ELF-1 (cell line): Measurements from ENCODE around the gene NR2F6.
"Not testable (repeated sequence)": the region's sequence is repeated elsewhere in the genome, so short reads cannot be mapped to it uniquely, and the experiment has no call there.

ENCODE experiments used
- DNase-seq: peaks from one replicate; pipeline ENCODE4 v3.0.0-alpha.2; 2016; ENCODE audit warnings: low read depth, low spot score

NR2F6 gene

DNA sequence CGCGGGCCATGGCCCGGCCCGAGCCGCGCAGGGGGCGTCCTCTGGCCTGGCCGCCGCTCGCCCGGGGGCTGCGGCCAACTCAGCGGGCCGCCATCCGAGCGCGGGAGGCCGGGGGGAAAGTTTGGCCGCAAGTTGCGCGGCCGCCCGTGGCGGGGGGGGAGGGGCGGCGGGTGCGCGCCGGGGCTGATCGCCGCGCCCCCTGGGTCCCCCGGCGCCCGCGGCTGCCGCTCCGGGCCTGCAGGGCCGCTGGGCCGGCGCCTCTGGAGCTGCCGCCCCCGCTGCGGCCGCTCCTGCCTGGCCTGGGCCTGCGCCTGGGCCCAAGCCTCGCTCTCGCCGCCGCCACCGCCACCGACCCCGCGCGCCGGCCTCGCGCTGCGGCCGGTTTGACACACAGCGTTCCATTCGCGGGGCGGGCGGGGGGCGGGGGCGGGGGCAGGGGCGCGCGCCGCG lies at the start of gene NR2F6:
NR2F6 (minus strand) TSS at position 385 of the 450 bp plus-strand sequence. CDS start 699 bp downstream, outside the sequence.
- no peak for DNase-seq

DNA sequence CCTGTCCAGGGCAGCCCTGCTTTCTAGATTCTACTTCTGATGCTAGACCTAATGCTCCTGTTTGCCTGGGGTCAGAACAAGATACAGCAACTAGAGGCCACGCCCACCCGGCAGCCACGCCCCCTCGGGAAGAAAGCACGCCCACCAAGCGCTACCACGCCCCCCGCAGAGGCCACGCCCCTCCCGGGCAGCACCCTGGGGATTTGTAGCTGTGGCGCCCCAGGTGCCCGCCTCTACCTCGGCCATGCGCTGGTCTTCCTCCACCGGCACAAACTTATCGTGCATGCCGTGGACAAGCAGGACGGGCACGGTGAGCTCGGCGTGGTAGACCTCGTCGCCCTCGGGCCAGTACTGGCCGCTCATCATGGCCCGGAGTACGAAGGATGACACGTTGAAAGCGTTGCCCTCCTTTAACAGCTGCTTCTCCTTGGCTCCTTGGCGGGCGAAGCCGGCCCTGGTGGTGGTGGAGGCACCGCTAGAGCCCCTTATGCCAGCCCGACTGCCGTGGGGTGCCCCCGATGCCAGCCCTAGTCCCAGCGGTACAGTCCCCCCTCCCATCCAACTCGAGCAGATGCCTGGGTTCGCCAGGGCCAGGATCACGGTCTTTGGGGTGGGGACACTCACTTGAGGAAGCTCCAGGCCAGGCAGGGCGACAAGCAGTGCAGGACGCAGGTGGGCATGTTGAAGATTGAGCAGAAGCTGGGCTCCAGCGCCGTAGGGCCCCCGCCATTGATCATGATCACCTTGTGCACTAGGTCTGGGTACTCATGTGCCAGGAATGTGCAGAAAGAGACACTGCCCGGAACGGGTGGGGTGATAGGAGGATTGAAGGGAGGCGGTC lies 48.6 kb upstream of the NR2F6 start:
- DNase-seq: peak; percentile 94

DNA sequence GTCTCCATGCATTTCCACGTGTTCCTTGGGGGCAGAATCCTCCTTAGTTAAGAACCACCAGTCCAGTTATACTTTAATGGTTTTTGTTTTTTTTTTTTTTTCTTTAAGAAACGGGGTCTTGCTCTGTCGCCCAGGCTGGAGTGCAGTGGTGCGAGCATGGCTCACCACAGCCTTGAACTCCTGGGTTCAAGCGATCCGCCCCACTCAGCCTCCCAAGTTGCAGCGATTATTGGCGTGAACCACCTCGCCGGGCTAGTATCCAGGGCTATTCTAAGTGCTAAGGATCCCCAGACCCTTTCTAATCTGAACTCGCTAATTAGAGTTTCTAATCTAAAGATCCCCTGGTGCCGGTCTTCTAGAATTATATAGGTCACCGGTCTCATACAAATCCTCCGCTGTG lies 47.9 kb upstream of the NR2F6 start:
- DNase-seq: no peak

DNA sequence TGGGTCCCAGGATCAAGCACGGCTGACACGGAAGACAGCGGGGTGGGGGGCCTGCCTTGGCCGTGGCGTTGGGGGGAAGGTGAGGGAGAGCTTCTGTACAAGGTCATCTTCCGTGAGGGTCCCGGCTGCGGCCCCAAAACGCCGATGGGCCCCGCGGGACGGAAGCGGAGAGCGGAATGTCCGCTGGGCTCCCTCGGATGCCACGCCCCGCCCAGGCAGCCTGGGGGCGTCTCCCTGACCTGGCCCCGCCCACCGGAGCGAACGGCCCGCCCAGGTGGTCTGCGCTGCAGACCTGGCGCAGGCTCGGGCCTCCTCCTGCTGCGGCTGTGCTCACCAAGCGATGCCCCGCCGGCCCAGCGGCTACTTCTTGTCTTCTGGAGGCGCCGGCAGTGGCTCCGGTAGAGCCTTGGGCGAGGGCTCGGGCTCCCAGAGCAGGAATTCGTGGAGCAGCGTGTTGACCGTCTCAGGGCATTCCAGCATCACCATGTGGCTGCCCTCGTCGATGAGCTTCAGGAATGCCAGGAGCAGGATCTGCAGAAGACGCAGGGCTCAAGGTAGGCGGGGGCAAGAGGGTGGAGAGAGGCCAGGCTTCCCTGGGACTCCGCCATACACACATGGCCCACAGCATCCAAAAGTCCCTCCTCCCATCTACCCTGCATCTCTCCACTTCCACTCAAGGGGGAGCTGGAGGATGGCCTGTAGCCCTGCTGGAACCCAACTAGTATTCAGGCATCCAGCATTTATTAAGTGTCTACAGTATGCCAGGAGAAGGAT lies 46.8 kb upstream of the NR2F6 start:
- DNase-seq: peak; percentile 97

DNA sequence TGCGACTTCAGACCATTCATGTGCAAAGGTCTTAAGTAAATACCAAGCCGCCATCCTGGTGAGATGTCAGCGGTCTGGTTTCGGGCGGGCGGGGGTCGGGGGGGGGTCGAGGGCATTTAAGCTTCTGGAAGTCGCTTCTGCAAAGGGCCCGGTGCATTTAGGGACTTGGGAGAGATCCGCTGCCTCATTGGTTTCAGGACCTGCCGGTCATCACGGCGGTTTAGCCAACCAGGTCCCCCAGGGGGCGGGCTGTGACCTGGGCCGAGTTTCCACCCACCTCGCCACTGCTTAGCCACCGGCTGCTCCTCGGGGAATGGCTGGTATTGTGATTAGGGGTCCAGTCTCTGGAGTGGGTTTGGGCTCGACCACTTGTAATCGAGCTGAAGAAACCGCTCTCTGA lies 43.8 kb upstream of the NR2F6 start:
- peak; percentile 85 for DNase-seq

DNA sequence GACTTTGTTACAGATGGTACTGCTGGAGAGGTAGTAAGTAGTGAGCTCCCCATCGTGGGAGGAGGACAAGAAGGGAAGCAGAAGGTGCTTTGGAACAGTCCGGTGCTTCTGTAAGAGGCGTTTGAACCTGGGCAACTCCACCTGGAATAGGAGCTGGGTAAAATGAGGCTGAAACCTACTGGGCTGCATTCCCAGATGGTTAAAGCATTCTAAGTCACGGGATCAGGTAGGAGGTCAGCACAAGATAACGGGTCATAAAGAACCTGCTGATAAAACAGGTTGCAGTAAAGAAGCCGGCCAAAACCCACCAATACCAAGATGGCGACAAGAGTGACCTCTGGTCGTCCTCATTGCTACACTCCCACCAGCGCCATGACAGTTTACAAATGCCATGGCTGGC lies 41.0 kb upstream of the NR2F6 start:
- no peak for DNase-seq

DNA sequence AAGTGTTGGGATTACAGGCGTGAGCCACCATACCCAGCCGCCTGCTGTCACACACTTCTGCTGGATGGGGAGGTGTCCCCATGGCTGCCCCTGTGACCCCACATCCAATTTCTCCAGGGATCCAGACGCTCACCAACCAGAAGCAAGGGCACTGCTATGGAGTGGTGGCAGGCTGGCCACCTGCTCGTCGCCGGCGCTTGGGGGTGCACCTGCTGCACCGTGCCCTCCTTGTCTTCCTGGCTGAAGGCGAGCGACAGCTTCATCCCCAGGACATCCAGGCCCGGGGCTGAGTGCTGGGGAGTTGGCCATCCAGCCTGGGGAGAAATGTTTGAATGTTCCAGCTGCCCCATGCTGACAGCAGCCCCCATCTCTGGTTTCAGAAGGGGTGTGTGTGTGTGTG lies 40.5 kb upstream of the NR2F6 start:
- no peak for DNase-seq

DNA sequence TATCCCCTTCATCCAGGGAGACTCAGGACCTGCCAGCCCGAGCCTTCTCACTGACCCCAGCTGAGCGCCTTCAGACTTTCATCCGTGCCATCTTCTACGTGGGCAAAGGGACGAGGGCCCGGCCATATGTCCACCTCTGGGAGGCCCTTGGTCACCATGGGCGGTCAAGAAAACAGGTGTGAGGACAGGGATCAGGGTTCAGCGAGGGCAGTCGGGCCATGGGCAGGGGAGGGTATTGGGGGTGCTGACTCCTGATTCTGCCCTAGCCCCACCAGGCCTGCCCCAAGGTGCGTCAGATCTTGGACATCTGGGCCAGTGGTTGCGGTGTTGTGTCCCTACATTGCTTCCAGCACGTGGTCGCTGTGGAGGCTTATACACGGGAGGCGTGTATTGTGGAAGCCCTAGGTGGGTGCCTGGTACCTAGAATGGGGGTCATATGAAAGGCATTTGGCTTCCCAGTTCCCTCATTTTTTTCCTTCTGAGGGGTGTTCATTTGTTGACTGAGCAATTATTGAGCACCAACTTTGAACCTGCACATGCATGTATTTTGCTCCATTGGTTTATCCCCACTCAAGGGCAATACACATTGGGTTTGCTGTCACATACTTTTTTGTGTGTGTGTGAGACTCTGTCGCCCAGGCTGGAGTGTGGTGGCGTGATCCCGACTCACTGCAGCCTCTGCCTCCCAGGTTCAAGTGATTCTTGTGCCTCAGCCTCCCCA lies 39.9 kb upstream of the NR2F6 start:
- DNase-seq: no peak

DNA sequence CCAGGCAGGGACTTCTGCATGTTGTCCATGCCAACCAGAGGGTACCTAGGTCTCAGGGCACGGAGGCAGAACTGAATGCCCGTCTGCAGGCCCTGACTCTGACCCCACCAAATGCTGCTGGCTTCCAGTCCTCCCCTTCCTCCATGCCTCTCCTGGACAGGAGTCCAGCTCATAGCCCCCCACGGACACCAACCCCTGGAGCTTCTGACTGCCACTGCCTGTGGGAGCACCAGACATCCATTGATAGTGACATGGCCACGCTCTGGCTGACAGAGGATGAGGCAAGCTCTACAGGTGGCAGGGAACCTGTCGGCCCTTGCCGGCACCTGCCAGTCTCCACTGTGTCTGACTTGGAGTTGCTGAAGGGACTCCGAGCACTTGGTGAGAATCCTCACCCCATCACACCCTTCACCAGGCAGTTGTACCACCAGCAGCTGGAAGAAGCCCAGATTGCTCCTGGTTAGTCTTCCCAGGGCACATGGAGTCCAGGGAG lies 37.8 kb upstream of the NR2F6 start:
- DNase-seq: no peak

DNA sequence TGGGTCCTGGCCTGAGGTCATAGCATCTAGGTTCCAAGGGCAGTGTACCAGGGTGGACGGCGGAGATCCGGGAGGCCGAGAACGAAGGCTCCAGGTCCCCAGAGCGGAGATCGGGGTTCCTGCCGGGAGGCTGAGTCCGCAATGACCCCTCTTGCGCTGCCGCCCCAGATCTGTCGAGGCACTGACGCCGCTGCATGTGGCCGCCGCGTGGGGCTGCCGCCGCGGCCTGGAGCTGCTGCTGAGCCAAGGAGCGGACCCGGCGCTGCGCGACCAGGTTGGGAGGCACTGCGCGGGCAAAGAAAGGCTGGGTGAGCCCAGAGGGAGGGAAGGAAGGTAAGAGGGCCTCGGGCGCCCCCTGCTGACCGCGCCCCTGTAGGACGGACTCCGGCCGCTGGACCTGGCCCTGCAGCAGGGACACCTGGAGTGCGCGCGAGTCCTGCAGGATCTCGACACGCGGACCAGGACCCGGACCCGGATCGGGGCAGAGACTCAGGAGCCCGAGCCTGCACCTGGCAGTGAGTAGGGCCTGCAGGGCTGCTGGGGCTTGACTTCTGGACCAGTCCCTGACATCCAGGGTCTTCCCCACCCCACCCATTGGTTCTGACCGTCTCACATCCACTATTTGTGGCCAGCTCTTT lies 36.9 kb upstream of the NR2F6 start:
- DNase-seq: peak; percentile 97

DNA sequence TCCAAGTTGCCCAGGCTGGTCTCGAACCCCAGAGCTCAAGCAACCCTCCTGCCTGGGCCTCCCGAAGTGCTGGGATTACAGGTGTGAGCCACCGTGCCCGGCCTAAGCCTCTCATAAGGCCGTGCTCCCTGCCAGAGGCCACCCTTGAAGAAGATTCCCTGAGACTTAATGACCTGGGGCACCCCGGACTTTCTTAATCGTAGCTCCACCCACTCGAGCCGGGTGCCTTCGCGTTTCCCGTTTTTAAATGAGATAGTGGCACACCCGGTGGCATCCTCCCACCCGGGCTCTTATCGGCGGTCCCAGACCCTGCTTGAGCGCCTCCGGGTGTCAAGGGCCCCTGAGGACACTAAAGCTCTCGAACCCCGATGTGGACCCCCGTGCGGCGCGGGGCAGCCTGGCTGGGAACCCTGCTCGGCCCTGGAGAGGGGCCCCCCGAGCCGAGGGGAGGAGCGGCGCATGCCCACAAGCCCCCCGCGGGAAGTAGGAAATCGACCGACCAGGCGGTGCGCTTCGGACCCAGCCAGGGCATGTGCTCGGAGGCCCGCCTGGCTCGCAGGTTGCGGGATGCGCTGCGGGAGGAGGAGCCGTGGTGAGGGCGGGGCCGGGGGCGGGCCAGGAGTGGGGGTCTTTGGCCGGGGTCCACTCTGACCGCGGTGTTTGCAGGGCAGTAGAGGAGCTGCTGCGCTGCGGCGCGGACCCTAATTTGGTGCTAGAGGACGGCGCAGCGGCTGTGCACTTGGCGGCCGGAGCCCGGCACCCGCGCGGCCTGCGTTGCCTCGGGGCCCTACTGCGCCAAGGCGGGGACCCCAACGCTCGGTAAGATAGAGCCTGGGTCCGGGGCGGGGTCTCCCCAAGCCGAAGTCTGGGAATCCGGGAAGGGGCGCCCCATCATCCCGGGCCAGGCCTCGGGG lies 35.9 kb upstream of the NR2F6 start, which contains the start of gene ANKLE1:
ANKLE1 (plus strand) TSS at position 511 of the 914 bp plus-strand sequence; CDS start at position 531, 20 bp downstream.
- DNase-seq: peak; percentile 34

DNA sequence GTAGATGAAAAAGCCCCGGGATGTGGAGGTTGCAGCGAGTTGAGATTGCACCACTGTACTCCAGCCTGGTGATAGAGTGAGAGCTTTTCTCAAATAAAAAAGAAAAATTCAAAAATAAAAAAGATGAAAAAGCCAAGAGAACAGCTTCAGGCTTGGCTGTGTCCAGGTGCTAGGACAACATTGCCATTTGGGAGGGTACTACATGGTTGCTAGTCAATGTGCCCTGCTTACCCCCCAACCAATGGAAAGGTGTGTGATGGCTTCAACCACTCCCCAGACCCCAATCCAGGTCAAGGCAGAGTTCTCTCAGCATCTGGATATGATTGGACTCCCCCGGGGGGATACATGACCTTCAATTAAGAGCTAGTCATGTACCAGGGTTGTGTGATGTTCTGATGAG lies 33.7 kb upstream of the NR2F6 start:
- DNase-seq: no peak

DNA sequence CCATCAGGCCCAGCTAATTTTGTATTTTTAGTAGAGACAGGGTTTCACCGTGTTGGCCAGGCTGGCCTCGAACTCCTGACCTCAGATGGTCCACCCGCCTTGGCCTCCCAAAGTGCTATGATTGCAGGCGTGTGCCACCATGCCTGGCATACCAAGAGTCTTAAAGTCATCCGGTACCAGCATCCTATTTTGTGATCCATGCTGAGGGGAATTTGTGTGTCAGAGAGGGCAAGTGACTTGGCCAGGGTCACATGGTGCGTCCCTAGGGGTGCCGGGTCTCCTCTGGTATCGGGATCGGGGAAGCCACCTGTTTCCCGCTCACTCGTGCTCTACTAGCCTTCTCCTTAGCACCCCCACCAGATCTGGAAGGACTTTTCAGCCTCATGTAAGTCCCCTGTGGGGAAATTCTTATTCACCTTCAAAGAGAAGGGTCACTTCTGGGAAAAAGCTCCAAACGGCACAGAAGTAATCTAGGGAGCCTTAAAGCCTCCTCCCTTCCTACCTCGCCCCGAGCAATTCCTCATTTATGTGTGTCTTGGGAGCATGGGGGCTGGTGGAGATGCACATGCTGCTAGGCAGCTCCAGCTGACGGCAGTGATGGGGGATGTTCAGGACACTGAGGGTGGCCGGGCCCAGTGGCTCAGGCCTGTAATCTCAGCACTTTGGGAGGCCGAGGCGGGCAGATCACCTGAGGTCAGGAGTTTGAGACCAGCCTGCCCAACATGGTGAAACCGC lies 29.9 kb upstream of the NR2F6 start:
- no peak for DNase-seq

DNA sequence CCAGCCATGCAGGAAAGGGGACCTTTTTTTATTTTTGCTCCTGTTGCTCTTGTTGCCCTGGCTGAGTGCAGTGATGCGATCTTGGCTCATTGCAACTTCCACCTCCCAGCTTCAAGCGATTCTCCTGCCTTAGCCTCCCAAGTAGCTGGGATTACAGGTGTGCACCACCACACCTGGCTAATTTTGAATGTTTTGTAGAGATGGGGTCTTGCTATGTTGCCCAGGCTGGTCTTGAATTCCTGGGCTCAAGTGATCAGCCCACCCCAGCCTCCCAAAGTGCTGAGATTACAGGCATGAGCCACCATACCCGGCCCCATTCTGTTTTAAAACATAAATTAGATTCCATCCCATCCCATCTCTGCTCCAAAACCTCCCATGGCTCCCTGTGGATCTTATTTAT lies 29.2 kb upstream of the NR2F6 start:
- not testable (repeated sequence) for DNase-seq

DNA sequence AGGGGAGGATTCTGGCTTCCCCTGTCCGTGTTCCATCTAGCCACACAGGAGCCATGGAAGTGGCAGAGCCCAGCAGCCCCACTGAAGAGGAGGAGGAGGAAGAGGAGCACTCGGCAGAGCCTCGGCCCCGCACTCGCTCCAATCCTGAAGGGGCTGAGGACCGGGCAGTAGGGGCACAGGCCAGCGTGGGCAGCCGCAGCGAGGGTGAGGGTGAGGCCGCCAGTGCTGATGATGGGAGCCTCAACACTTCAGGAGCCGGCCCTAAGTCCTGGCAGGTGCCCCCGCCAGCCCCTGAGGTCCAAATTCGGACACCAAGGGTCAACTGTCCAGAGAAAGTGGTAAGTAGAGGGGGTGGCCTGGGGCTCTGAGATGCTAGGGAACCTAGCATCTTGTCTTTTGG lies 23.0 kb upstream of the NR2F6 start:
- DNase-seq: no peak

DNA sequence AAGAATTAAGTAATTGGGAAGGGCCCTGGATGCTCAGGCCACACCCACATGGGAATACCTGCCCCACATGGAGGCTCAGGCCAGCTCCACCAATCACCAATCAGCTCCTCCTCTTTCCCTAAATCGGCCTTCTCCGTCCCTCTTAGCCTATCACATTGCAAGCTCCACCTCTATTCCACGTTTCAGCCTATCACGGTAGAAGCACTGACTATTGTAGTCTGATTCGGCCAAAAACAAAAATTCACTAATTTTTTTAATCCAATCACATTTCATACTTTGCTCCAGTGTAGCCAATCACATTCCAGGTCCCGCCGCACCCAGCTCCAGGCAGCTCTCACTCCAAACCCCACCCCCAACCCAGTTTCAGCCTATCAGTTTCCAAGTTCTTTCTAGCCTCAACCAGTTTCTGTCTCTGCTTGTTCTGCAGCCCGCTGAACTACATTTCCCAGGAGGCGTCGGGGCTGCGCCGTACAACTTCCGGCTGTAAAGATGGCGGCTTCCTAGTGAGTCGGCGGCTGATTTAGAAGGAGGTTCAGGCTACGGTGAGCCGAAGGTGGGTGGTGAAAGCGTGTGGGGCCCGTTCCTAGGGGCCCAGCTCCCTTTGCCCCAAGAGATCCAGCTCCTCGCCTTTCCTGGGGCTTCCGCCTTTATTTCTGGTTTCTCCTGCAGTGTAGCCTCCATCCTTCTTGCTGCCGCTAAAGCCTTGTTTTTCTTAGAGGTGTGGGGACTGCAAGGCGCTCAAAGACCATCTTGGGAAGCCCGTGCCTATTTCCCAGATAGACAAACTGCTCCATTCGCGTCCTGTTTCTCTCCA lies 21.5 kb upstream of the NR2F6 start, which contains the start of gene BABAM1:
BABAM1 (plus strand) TSS at position 469 of the 814 bp plus-strand sequence. CDS start 1,364 bp downstream, outside the sequence.
- DNase-seq: peak; percentile 100

DNA sequence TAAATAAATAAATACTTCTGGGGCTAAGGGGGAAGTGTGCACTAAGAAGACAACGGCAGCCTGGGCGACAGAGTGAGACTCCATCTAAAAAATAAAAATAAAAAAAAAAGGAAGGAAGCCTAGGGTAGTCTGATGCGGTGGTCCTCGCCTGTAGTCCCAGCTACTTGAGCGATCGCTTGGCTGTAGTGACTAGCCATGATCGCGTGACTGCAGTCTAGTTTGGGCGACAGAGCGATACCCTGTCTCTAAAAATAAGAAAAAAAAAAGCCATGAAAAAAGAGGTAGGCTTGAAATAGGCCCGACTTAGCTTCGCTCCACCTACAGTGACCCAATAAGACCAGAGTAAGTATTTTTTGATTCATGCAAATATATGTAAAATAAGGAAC lies 20.9 kb upstream of the NR2F6 start:
- DNase-seq: no peak

DNA sequence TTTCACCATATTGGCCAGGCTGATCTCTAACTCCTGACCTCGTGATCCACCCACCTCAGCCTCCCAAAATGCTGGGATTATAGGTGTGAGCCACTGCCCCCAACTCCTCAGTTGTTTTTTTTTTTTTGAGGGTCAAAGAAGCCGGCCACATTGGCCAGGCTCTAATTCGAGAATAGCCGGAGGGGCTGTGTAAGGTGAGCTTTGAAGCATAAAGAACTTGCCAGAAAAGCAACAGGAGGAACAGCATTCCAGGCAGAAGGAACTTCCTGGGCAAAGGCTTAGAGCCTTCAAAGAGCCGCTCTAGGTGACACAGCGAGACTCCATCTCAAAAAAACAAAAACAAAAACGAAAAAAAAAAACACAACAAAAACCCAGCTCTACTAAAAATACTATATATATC lies 20.3 kb upstream of the NR2F6 start:
- peak; percentile 79 for DNase-seq

DNA sequence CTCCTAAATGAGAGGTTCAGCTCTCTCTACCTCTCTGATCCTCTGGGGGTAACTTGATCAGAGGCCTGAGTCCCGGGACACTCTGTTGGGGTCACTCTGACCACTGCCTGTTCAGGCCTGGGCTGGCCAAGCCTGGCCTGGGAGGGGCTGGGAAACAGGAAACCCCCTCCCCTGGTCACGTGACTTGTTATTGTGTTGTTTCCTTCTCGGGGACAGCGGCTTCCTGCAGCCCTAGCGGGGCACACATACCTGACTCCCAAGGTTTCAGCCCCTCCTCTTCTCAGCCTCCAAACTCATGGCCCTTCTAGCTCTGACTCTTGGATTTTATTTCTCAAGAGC lies 18.9 kb upstream of the NR2F6 start, which contains the start of gene USHBP1:
USHBP1 (minus strand) TSS at position 105 of the 339 bp plus-strand sequence. CDS start 446 bp downstream, outside the sequence.
- DNase-seq: peak; percentile 79
